SK-N-SH treated with all-trans-retinoic acid at 6 μM for 48 hours (cell line): Measurements from ENCODE around the gene SSNA1.

Experiments used
- BACH2 ChIP-seq: fragments of 250-450 bp; sonication (Bioruptor Pico); IDR thresholded peaks from 2 replicates; pipeline ENCODE4 v1.9.0; 2021; ENCODE audit warnings: mild to moderate bottlenecking, borderline replicate concordance
- CSDC2 ChIP-seq: fragments of 250-450 bp; sonication (Bioruptor Pico); IDR thresholded peaks from 2 replicates; pipeline ENCODE4 v1.5.0; 2020; ENCODE audit warnings: mild to moderate bottlenecking, moderate library complexity
- ESRRG ChIP-seq: fragments of 250-450 bp; sonication (Bioruptor Pico); IDR thresholded peaks from 2 replicates; pipeline ENCODE4 v1.6.1; 2021; ENCODE audit warnings: mild to moderate bottlenecking

DNA sequence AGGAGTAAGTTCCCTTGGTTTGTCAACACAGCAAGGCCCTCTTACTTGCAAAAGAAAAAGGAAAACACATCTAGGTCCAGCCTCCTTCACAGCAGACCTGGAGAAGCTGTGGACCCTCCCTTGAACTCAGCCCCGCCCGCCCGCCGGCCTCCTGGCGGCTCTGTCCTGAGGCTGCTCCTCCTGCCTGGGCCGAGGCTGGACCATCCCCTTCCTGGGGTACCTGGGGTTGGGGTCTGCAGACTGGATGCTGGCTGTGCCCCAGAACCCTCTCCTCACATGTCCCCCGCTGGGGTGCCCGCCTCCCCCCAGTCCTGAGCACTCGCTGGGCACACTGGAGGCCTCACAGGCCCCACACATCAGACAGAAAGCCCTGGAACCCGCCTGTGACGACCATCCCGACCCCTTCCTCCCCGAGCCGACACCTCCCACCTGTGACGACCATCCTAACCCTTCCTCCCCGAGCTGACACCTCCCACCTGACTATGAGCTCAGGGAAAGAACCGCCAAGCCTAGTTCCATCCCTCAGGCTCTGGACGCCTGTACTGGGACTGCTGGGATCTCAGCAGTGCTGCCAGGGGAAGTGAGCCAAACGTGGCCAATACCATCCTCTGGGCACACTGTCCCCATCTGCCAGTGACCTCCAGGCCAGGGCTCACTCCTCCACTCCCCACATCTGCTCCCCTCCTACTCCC, 9.4 kb upstream of the SSNA1 start:
- TF ChIP-seq ESRRG (no peak), BACH2 (no peak), CSDC2 (CRISPR knock-in tag) (no peak)
